Esophagus muscularis mucosa (tissue), 4 donors: ENCODE measurements around the gene CMTM5.

ENCODE experiments used
- CTCF ChIP-seq, 3 experiments: fragments of 200-600 bp in 2 of 3; fragments of 450-650 bp in 1 of 3; sonication (generic) in 2 of 3; IDR thresholded peaks; one replicate each; pipeline ENCODE4 v1.5.1; 2017 to 2019; ENCODE audit warnings: antibody characterized with exemption in 3 of 3, mild to moderate bottlenecking in 2 of 3, moderate library complexity in 1 of 3
- EP300 ChIP-seq: sonication (generic); formaldehyde crosslinking; IDR thresholded peaks from one replicate; pipeline ENCODE4 v1.6.1; 2017; ENCODE audit warnings: antibody characterized with exemption
- POLR2A ChIP-seq: fragments of 450-650 bp; IDR thresholded peaks from one replicate; pipeline ENCODE4 v1.6.1; 2017; ENCODE audit warnings: antibody characterized with exemption, moderate library complexity, mild to moderate bottlenecking, low read depth
- POLR2AphosphoS5 ChIP-seq, 2 donors: sonication (generic); formaldehyde crosslinking; IDR thresholded peaks; one replicate each; pipeline ENCODE4 v1.6.1; 2017; ENCODE audit warnings: antibody characterized with exemption in 2 of 2

DNA sequence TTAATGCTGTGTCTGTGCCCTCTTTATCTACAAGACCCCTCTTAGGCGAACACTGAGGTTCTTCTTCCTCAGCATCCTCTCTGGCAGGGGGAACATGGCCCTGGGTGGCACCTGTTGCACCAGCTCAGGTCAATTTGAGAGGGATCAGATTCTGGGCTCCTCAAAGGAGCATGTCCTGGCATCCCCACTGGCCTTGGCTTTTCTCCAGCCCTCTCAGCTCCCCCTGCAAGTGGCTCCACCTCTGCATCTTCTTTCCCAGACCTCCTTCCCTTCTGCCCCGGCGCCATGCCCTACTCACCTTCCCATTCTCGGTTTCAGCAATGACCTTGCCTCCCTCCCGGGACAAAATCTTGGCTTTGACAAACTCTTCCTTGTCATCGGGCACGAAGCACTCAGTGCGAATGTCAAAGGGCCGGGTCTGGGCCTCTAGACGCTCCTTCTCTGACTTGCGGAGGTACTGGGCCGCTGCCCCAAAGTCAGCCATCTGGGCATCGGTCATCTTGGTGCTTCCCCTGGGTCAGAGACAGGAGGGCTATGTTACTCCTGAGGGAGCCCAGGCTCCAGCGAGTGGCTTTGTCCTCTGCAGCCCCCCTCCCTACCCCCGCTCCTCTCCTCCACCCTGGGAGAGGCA, 30.0 kb downstream of the CMTM5 start:
- TF ChIP-seq POLR2AphosphoS5 (IDR thresholded peaks at IDR 0.05): no peak
- no peak for TF ChIP-seq CTCF (IDR thresholded peaks at IDR 0.05)
- TF ChIP-seq POLR2A: no peak
- TF ChIP-seq EP300: no peak
